ENCODE data around the gene PIP5K1C.
"Not testable (repeated sequence)": the region's sequence is repeated elsewhere in the genome, so short reads cannot be mapped to it uniquely, and the experiment has no call there.

Gene PIP5K1C

GRCh38 chr19:3659746-3660112, 40.5 kb downstream of the PIP5K1C start:
- no peak for DNase-seq

DNA sequence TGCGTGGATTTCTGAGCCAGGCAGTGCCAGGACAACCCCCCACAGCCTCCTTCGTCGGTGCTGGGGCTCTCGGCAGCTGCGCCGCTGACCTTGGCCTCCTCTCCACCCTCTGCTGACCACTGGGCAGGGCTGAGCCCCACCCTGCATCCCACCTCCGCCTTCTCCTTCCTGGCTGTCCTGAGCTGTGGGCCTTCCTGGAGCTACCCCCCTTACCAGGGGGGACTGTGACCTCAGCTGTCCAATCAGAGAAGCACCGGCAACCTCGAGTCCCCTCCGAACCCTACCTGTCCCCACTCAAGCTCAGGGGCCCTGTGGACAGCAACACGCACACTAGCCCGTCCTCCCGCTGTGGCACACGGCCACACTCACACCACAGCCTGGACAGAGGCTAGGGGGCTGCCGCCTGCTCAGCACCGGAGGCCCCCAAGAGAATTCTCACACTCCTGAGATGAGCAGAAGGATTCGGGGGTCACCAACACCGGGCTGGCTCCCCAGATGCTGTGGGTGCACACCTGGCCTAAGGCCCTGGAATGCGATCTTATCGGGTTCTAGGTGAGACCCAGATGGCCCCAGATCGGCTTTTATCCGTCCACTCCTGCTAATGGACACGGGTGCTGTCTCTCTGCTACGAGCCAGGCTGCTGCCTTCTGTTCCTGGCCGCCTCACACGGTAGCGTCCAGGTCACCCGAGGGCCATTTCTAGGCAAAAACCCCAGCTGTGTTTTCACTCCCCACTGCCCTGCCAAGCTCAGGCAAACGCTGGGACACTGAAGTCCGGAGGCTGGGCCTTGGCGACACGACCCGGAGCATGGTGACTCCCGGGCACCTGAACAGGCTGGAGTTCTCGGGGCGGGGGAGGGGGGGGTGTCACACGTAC, 41.2 kb downstream of the PIP5K1C start:
- no peak for DNase-seq

DNA sequence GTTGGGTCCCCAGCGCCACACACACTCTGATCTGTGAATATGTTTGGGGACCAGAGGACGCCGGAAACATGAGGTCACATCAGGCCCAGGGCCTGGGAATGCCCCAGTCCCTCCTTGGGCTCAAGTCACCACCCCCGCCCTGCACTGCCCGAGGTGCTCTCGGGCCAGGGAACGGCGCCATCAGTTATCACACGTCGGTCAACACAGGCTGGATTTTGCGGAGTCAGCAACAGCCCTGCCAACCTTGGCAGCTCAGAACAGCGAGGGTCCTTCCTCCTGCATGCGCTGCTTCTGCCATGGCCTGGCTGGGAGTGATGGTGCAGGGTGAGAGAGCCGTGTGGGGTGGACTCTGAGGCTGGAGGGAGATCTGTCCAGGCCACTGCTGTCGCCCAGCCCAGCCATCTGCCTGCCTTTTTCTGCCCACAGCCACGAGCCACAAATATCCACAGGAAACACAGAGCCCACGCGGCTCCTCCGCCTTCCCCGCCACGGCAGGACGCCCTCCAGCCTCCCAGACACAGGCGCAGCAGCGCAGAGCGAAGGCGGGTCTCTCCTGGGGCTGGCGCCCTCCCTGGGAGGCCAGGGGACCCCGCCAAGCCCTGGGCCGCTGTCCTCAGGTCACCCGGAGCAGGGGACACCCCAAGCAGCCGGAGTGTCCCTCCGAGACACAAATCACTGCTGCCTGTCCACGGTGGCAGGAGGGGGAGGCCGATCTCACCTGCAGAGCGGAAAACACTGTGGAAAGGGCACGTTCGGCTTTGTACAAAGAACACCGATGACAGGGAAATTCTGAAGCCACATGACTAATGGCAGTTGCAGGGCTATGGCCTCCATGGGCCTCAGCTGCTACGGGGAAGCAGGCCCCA, 42.0 kb downstream of the PIP5K1C start:
- no peak for DNase-seq

DNA sequence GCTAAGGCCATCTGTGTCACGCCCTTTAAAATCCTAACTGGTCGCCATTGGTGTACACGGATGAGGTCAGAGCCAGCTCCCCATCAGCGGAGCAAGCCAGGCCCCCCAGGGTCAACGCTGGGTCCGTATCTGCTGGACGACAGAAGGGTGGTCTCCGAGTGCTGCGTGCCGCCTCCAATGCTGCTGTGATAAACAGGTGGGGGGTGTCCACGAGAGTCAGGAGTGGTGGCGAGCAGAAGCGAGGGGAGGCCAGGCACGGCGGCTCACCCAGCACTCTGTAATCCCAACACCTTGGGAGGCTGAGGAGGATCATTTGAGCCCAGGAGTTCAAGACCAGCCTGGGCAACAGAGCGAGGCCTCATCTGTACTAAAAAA, 42.9 kb downstream of the PIP5K1C start:
- DNase-seq = no peak

DNA sequence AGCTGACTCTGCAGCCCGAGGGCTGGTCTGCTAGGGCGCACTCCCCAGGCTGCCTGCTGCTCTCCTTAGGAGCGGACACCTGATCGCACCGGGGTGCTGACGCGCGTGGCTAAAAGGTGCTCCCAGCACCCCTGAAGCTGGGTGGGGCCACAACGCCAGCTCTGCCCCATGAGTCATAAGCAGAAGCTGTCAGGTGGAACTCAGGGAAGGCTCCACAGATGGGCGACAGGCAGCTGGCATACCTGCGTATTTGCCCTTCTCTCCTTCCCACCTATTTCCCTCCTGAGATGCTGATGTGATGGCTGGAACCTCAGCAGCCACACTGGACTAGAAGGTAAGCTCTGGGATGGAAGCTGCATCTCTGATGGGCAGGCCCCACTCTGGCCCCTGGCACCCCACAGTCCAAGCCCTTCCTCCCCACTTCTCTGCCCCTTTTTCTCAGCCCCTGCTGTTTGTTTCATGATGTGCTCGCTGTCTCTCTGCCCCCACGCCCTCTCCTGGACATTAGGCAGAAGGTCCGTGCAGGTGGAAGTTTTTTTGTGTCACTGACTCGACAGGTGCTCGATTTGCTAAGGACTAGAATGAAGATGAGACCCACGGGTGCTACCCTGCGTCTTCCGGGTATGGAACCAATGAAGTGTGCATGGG, 43.4 kb downstream of the PIP5K1C start:
- DNase-seq = no peak

- DNase-seq = no peak
Observed at GRCh38 chr19:3656073-3656746, 44.1 kb downstream of the PIP5K1C start.

DNA sequence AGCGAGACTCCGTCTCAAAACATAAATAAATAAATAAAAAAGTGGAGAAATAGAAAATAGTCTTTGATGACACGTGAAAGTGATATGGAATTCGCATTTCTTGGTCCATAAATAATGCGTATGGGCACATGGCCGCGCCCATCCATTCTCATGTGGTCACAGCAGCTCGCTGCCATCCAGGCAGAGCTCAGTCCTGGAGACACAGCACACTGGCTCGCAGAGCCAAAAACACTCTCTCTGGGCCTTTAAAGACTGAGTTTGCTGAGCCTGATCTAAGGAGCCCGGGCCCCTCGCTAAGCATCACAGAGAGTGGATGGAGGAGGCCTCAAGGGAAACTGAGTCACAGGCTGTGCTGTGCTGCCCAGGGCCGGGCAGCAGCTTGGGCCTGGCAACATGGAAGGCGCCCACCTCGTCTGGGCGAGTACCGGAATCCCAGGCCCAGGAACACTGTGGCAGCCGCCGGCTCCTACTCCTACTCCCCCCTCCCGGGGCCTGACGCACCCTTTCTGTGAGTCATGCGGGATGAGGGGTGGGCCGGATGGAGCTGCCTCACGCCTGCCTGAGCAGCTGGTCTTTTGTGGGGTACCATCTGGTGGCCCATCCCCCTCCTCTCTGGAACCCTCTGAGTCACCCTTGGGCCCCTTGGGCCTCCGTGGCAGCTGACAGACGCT, 44.7 kb downstream of the PIP5K1C start:
- DNase-seq = no peak

- no peak for DNase-seq
Observed at GRCh38 chr19:3653865-3654513, 46.3 kb downstream of the PIP5K1C start.

- DNase-seq = no peak
Observed at GRCh38 chr19:3653081-3653795, 47.0 kb downstream of the PIP5K1C start.

GRCh38 chr19:3652422-3652821, 47.8 kb downstream of the PIP5K1C start:
- DNase-seq = no peak

- no peak for DNase-seq
Observed at GRCh38 chr19:3651684-3652083, 48.6 kb downstream of the PIP5K1C start.

GRCh38 chr19:3649888-3650287, 50.4 kb downstream of the PIP5K1C start:
- no peak for DNase-seq

DNA sequence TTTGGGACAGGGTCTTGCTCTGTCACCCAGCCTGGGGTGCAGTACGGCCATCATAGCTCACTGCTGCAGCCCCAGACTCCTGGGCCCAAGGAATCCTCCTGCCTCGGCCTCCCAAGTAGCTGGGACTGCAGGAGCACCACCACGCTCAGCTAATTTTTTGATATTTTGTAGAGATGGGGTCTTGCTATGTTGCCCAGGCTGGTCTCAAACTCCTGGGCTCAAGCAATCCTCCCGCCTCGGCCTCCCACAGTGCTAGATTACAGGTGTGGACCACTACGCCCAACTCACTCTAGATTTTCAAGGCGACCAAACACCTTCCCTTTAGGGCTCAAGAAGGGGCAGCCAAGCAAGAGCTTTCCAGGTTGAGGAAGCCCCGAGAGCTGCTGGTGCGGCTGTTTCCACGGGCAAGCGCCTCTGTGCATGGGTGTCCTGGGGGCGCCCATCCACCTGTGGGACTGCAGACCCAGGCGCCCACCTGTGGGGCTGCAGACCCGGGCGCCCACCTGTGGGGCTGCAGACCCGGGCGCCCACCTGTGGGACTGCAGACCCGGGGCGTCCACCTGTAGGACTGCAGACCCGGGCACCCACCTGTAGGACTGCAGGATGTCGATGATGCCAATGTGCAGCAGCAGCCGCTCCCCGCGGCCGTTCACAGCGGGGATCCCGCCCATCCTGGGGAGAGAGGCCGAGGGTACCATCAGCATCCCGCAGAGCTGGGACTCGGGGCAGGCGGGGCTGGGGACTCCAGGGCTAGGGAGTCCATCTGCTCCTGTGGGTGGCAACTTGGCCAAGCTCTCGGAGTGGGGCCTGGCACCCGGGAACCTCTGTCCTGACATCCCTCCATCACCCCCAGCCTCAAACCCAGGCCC, 52.0 kb downstream of the PIP5K1C start:
- no peak for DNase-seq

DNA sequence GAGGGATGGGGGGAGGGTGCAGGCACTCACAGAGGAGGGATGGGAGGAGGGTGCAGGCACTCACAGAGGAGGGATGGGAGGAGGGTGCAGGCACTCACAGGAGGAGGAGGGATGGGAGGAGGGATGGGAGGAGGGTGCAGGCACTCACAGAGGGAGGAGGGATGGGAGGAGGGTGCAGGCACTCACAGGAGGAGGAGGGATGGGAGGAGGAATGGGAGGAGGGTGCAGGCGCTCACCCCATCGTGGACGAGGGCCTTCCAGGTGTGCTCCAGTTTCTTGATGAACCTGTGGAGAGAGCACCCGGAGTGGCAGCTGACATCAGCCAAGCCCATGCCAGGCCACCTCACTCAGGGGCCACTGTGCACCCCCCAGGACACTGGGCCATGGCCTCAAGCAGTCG, 53.2 kb downstream of the PIP5K1C start:
- not testable (repeated sequence) for DNase-seq

GRCh38 chr19:3646336-3647092, 53.8 kb downstream of the PIP5K1C start:
- no peak for DNase-seq

DNA sequence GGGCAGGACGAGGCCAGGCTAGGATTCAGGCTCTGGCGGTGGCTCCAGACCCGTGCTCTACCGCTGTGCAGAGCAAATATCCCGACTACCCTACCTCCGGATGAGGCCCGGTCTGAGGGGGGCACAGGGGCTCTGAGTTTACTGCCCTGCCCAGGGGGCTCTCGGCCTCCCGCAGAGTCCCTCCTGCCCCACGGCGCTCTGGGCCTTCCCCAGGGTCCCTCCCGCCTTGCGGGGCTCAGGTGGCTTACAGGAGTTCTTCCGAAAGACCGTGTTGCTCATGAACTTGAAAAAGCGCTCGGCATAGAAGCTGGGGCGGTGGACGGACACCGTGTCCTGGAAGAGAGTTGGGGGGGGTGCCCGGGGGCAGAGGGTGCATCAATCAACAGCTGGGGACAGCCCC, 54.5 kb downstream of the PIP5K1C start:
- no peak for DNase-seq

DNA sequence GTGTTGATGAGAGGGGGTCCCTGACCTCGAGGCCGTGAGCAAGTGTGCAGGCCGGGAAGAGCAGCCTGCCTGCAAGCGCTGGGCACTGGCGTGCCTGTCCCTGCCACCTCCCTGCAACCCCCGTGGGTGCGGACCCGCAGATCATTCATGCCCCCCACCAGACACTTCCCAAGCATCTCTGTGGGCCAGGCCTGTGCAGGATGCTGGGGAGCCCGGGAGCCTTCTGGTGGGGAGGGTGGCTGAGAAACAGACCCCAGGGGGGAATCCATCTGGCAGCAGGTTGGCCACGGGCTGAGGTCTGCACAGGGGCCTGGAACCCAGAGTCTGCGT, 55.2 kb downstream of the PIP5K1C start:
- no peak for DNase-seq

- no peak for DNase-seq
Observed at GRCh38 chr19:3644351-3645066, 55.8 kb downstream of the PIP5K1C start.
